Measurements from ENCODE around the gene DDX39B.

DDX39B gene

GRCh38 chr6:31546958-31547726, 5.3 kb upstream of the DDX39B start, which contains the start of gene NFKBIL1:
Gene NFKBIL1 (plus strand): TSS chr6:31547608. CDS start chr6:31547695, 87 bp downstream.
- DNase-seq = peak; percentile 96

GRCh38 chr6:31546339-31546957, 4.6 kb upstream of the DDX39B start, which contains the start of gene ATP6V1G2:
Gene ATP6V1G2 (minus strand): TSS chr6:31546608. CDS start chr6:31546559, 49 bp downstream.
- DNase-seq = peak; percentile 78 to 81

GRCh38 chr6:31545291-31545690, 3.5 kb upstream of the DDX39B start:
- no peak for DNase-seq

GRCh38 chr6:31544676-31545075, 2.9 kb upstream of the DDX39B start:
- no peak for DNase-seq

DNA sequence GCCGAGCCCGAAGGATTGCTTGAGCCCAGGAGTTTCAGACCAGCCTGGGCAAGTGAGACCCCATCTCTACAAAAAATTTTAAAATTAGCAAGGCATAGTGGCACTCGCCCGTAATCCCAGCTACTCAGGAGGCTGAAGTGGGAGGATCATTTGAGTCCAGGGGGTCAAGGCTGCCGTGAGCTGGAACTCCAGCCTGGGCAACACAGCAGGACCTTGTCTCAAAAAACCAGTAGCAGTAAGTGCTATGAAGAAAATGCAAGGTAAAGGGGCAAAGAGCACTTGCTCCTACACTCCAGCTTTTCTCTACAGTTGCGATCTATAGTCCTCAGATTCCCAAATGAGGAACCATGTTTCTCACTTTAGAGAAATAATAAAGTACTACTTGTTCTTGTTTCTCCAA, 1.8 kb upstream of the DDX39B start:
- no peak for DNase-seq

DNA sequence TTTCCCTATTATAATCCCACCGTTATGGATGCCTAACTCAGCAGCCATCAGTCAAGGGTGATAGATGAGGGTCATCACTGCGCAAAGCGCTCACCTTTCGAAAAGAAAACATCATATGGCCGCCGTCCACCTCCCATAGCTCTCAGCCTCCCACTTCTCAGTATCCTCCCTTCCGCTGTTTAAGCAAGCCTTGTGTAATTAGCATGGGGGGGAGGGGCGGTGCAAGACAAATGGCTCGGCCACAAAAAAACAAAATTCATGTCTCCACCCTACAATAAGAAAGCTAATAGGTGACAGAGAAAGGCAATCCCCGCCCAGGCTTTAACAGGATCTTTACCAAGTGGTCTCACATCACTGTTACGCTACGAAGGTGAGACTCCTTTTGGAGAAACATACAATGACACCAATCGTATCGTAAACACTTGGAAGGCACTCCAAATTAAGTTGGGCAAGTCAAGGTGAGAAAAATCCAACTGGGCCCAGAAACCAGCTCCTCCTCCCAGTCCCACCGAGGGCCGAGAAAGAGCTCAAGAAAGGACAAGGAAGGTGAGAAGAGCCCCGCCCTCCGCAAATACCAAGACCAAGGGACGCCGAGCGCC, 645 bp downstream of the DDX39B start:
- DNase-seq = peak; percentile 63 to 69

GRCh38 chr6:31540640-31541039, 1.2 kb downstream of the DDX39B start:
- DNase-seq = no peak

- DNase-seq = no peak
Measured at GRCh38 chr6:31538805-31539400, 2.9 kb downstream of the DDX39B start.

GRCh38 chr6:31535538-31536324, 6.1 kb downstream of the DDX39B start:
- no peak for DNase-seq

- DNase-seq = no peak
Measured at GRCh38 chr6:31534521-31535040, 7.2 kb downstream of the DDX39B start.

- DNase-seq = no peak
Measured at GRCh38 chr6:31534011-31534410, 7.8 kb downstream of the DDX39B start.

DNA sequence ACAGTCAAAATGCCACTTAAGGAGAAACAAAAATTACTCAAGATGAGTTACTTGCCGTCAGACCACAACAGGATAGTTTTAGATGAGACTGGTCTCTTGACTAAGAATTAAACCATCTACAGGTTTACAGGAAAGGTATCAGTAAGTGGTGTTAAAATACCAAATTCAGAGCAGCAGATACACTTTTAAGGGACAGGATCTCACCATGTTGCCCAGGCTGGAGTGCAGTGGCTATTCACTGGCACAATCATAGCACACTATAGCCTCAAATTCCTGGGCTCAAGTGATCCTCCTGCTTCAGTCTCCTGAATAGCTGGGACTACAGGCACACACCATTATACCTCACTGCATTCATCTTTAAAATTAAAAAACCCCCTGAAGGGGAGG, 8.4 kb downstream of the DDX39B start:
- no peak for DNase-seq

DNA sequence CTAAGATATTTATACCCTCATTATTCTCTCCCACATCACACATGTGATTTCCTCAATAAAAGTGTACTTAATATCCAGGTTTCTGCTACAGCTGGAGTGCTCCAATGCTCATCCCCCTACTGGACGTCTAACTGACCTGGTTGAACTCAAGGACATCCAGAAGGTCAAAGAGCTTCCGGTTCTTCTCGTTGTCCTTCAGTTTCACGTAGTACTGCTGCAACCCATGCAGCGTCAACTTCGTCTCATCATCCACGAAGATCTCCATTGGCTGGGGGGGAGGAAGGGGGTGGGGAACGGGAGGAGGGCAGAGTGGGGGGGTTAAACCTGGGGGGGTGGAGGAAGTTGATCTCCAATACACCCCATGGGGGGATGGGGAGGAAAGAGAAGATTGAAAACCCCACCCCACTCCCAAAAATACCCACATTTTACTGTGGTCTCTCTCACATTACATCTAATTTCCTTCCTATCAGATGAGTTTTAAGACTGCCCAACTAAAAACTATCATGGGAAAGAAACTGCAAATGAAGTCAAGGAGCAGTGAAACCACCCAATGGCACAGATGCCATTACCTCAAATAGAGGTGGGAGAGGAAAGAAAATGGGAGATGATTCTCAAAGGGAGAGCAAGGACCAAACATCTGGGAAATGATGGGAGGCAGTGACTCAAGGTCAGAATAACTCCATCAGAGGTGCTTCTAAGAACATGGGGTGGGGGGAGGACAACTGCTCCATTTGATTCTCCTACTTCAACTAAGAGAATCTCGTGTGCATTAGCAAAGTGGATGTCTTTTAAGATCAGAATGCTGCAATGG, 9.0 kb downstream of the DDX39B start:
- DNase-seq = no peak

DNA sequence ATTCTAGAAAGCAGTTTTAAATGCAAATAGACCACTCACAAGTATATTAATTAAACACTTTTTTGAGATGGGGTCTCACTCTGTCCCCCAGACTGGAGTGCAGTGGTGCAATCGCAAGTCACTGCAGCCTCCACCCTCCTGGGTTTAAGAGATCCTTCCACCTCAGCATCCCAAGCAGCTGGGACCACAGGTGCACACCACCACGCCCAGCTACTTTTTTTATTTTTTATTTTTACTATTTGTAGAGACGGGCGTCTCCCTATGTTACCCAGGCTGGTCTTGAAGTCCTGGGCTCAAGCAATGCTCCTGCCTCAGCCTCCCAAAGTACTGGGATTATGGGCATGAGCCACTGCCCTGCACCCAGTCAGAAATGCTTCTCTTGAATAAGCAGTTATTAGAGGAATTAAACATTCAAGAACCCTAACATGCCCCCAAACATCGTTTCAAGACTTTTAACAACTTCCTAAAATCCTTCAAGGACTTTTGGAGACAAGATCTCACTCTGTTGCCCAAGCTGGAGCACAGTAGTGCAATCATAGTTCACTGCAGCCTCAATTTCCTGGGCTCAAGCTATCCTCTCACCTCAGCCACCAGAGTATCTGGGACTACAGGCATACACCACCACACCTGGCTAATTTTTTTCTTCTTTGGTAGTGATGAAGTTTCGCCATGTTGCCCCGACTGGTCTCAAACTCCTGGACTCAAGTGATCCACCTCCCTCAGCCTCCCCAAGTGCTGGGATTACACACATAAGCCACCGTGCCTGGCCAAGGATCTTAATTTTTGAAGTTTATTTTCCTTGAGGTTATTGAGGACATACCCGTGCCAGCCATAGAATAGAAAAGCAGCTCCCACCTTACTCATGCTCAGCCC, 9.8 kb downstream of the DDX39B start:
- DNase-seq = no peak

DNA sequence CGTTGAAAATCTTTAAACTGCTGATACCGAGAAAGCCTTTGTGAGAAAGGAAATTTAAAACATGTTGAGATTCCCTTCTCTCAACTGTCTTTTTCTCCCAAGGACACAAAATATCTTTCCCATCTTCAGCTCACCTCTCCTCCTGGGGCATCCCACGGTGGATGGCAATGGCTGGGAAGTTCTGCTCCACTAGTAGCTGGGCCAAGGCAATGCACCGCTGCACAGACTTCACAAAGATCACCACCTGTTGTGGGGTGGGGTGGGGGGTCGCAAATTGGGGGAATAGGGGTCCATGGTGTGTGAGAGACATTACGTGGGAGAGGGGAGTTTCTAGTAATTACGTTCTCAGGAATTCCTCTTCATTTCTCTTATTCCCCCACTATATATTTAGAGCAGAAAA, 10.6 kb downstream of the DDX39B start:
- DNase-seq = no peak

DNA sequence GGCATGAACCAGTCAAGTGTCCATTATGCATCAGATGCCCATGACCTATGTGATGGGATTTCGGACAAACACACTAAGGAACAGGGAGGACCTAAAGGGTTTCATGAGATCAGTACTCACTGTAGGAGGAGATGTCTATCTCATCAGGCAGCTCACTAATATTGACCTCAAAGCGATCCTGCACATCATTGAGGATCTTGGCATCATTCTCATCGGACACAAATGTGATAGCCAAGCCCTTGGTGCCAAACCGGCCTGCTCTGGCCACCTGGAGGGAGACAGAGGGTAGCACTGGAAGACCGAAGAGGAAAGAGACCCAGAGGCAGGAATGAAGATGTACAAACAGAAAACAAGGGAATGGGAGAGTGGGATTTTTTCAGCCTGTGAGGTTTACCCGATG, 11.1 kb downstream of the DDX39B start:
- DNase-seq = no peak

DNA sequence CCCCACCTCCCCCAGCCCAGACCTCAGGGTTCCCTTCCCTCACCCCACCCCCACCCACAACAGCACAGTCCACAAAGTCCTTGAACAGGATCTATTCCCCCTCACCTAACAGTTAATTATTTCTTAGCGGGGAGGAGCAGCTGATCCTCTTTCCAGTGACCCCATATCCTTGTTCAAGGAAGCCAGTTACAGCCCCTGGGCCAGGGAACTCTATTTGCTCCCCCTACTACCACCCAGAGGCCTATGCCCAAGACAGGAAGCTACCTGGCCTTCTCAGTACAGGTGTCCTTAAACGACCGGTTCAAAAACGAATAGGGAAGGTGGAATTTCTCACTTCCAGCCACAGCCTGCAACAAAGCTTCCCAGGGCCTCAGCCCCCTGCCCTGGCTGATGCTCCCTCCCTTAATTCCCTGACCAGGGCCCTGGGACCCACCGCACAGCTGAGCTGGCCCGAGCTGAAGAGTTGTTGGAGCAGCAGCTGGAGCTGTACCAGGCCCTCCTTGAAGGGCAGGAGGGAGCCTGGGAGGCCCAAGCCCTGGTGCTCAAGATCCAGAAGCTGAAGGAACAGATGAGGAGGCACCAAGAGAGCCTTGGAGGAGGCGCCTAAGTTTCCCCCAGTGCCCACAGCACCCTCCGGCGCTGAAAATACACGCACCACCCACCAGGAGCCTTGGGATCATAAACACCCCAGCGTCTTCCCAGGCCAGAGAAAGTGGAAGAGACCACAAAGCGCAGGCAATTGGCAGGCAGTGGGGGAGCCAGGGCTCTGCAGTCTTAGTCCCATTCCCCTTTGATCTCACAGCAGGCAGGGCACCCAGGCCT, 12.3 kb downstream of the DDX39B start:
- no peak for DNase-seq

DNA sequence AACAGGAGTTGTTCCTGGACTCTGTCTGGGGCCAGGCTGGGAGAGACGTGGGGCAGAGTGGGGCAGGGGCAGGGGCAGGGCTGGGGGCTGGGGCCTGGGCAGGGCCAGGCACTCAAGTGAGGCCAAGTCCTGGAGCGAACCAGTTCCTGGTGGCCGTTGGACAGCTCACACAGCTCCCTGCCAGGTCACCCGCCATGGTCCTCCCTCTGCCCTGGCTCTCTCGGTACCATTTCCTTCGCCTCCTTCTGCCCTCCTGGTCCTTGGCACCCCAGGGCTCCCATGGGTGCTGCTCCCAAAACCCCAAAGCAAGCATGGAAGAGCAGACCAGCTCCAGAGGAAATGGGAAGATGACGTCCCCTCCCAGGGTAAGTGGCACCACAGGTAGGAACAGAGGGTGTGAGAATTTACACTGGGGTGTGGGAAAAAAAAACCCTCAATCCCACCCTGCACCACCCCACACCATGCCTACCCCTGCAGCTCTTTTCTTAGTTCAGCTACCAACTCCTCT, 12.9 kb downstream of the DDX39B start, which contains the start of gene MCCD1:
MCCD1 (plus strand) TSS at position 142 of the 508 bp plus-strand sequence; CDS start at position 195, 53 bp downstream.
- DNase-seq = no peak

- peak in 1 of 2 donors; percentile 8 for DNase-seq
Measured at GRCh38 chr6:31528307-31528777, 13.5 kb downstream of the DDX39B start.

Measured in inflammatory macrophage (primary cell).